NCI-H2196 (cell line): ENCODE measurements around the gene MEOX1.

Experiments used
- DNase-seq: peaks from one replicate; lab custom pipeline; 2025; ENCODE audit not compliant: unreplicated experiment; lab: John Stamatoyannopoulos, UW

The MEOX1 gene

GRCh38 chr17:43680461-43680860 is 18.7 kb upstream of the MEOX1 start:
- no peak for DNase-seq

DNA sequence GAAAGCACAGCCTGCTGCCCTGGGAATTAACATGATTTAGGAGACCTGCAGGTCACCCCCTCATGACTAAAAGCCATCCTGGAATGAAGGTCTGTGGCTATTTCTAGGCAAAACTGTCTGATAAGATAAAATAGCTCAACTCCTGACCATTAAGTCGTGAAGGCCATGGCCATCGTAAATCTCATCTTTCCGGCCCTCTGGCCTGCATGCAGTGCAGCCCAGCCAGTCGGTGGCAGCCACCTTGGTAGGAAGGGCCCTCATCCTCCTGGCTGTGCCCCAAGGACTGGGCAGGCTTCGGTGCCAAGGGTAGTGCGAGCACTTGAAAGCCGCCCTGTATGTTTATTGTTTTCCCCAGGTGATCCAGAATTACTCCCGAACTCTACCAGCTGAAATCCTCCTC is 18.2 kb upstream of the MEOX1 start:
- no peak for DNase-seq

DNA sequence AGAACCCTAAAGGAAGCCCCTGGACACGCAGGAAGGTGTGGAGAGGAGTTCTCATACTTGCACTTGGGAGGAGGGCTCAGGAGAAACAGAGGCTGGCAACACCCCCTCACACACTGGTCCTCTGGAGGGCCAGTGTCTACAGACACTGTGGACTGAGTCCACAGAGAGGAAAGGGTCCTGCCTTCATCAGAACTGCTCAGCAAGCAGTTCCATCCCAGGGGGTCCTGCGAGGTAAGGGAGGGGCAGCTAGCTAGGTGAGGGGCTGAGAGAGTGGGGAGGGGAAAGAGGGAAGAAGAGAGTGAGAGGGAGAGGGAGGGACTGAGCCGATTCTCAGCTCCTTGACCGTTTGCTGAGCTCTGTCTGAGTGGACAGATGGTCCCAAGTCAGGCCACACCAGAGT is 17.7 kb upstream of the MEOX1 start:
- no peak for DNase-seq

- DNase-seq: no peak
Observed at GRCh38 chr17:43676471-43676870, 14.7 kb upstream of the MEOX1 start.

GRCh38 chr17:43674394-43674793 is 12.7 kb upstream of the MEOX1 start:
- no peak for DNase-seq

DNA sequence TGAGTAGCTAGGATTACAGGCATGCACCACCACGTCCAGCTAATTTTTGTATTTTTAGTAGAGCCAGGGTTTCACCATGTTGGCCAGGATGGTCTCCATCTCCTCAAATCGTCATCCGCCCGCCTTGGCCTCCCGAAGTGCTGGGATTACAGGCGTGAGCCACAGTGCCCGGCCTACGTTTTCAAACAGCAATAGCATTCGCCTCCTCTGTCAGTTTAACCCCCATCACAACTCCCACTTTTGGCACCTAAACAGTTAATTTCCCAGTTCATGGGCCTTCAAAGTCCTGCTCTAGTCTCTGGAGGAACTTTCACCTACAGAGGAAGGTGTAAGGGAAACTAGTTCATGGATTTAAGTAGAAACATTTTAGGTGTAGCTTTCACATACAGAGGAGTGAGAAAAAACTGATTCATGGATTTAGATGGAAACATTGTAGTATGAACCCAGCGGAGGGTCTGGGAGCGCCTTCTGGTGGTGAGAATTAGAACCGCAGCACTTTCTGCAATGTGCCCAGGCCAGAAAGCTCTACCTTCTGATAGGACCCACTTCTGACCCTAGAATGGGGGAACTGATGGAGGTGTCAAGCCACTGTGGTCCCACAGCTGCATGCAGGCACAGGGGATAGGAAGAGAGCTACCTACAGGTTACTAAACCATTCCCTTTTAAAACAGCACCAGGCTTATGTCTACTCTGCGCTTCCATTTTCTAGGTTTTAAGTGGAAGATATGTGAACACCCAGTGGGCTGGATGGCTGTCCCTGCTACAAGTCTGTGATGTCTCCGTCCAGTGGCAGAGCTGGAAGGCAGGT is 12.0 kb upstream of the MEOX1 start:
- peak; percentile 62 for DNase-seq

DNA sequence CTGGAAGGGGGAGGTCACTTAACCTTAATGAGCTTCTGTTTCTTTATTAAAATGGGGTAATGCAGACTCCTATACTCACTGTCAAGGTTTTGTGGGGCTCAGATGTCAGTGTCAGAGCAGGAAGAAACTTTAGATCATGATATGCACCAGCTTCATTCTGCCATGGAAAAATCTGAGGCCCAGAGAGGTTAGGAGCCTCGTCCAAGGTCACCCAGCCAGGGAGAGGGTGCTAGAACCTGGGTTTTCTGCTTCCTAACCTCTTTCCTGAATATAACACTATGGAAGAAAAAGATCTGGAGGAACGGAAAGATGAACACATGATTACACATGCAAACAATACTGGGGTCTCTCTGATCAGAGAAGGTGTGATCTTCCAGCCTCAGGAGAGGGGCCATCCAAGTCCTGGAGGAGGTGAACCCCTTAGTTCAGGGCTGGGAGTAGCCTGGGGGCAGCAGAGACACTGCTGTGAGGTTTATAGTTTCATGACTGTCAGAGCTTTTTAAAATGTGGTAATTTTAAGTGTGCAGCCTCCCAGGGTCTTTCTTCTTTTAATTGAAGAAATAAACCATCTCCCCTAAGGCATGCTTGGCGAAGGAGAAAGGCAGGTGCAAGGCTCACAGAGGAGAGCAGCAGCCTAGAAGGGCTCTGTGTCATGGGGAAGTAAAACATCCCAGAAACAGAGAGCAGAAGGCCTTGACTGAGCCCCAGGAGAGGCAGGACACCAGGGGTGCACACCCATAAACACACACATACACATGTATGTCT is 10.2 kb upstream of the MEOX1 start:
- no peak for DNase-seq

- peak; percentile 65 for DNase-seq
Observed at GRCh38 chr17:43671031-43671692, 9.4 kb upstream of the MEOX1 start.

- no peak for DNase-seq
Observed at GRCh38 chr17:43670645-43671030, 8.9 kb upstream of the MEOX1 start.

DNA sequence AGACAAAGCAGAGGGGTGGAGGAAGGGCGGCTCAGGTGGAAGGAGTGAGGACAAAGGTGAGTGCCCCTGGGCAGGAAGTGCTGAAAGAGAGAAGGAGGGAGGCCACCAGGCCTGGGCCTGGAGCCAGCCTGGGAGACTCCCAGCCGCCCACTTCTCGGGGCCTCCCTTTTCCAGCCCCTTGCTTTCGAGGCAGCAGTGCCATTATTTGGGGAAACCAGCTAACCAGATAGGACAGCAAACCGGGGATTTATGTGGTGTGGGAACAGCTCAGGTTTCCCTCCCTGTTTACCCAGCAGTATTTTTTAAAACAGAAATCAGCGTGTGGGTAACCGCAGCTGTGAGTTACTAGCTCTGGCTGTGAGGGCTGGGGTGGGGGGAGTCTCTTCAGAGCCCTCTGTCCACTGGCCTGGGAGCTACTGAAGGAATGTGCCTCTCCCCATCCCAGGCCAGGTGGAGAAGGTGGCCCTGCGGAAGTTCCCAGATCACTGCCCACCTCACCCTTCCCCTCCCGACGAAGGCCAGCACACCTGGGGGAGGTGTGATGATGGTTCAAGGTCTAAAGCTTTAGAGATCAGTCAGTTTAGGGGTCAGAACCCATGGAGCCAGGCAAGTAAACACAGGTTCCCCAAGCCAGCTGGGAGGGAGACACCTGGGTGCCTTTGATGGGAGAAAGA is 8.4 kb upstream of the MEOX1 start:
- peak; percentile 36 for DNase-seq

DNA sequence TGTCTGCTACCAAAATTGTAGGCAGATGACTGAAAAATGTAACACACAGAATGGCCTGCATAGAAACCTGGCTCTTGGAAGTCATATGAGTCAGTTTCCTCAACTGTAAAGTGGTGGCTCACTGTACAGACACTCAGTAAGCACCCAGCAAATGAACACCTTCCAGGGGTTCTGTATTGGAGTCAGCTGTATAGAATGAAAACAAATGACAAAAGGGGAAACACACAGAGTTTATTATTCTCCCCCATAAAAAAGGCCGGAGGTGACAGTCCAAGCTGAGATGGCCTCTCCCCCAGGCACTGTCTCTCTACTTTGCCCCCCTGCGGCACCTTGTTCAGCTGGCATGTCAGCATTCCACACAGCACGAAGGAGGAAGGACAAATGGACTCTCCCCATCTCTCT is 6.2 kb upstream of the MEOX1 start:
- no peak for DNase-seq

GRCh38 chr17:43667506-43667905 is 5.8 kb upstream of the MEOX1 start:
- DNase-seq: no peak

DNA sequence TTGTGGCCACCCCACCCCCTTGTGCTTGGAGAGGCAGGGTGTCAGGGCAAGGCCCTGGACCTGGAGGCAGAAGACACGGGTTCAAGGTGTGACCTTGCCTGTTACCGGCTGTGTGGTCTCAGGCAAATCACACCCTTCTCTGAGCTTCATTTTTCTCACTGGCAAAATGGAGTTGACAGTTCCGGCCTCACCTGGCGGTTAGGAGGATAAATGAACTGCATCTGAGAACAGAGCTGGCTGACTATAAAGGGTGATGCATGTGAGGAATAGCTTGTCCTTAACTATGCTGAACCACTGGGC is 4.2 kb upstream of the MEOX1 start:
- no peak for DNase-seq

DNA sequence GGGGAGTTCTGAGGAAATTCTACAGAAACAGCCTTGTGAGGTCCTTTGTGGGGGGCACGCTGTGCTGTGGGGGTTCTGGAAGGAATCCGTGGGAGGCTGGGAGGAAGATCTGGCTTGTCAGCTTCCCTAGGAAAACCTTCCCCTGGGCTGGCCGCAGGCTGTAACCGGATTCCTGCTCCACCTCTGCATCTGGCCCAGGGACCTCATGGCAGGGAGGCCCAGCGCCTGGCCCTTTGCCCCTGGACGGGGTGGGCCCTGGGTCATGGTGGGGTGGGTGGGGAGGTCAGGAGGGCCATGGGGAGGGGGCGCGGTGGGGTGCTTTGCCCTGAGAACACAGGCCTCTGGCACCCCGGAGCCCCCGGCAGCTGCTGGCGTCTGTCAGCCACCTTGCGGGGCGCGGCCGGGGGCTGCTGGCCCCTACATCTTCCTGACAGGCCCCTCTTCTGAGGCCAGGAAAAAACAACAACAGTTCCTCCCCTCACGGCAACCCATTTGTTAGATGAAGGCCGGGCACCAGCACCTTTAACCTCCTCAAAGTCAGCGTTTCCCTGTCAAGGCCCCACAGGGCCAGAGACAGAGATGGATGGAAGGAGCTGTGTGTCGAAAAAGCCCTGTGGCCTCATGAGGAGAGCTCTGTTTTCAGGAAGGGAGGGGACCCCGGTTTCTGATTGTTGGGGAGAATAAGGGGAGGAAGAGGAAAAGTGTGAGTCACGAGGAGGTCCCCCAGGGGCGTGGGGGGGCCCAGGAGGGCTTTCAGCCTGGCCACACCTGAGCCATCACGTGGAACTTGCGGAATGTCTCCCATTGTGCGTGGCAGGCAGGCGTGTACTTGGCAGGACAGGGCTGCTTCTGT is 3.6 kb upstream of the MEOX1 start:
- no peak for DNase-seq

- no peak for DNase-seq
Observed at GRCh38 chr17:43664096-43664495, 2.4 kb upstream of the MEOX1 start.

- DNase-seq: no peak
Observed at GRCh38 chr17:43663383-43663782, 1.7 kb upstream of the MEOX1 start.

- DNase-seq: no peak
Observed at GRCh38 chr17:43662413-43663141, 855 bp upstream of the MEOX1 start.

DNA sequence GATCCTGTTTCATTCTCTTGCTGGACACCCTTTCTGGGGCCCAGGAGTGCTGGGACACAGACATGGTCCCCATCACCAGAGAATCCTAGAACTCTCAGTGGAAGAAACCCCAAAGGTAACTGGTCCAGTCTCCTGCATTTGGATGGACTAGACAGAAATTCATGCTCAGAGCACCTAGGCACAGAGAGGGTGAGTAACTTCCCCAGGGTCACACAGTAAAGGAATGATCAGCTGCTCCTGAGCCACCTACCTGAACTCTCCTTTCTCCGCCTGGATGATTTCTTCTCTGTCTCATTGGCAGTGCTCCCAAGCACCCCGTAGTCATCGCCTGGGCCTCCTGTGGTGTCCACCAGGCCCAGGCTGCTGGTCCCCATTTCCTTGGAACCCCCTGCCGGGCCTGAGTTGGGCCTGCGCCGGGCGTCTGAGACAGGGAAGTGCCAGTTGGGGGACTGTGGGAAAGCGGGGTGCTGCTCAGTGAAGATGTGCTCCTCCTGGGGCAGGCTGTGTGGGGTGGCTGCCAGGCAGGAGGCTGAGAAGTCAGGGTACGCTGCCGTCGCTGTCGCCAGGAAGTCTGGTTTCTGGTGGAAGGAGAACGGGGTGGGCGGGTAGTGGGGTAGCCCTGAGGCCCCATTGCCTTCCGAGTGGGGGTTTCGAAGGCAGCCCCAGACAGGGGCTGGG is 767 bp downstream of the MEOX1 start:
- no peak for DNase-seq

DNA sequence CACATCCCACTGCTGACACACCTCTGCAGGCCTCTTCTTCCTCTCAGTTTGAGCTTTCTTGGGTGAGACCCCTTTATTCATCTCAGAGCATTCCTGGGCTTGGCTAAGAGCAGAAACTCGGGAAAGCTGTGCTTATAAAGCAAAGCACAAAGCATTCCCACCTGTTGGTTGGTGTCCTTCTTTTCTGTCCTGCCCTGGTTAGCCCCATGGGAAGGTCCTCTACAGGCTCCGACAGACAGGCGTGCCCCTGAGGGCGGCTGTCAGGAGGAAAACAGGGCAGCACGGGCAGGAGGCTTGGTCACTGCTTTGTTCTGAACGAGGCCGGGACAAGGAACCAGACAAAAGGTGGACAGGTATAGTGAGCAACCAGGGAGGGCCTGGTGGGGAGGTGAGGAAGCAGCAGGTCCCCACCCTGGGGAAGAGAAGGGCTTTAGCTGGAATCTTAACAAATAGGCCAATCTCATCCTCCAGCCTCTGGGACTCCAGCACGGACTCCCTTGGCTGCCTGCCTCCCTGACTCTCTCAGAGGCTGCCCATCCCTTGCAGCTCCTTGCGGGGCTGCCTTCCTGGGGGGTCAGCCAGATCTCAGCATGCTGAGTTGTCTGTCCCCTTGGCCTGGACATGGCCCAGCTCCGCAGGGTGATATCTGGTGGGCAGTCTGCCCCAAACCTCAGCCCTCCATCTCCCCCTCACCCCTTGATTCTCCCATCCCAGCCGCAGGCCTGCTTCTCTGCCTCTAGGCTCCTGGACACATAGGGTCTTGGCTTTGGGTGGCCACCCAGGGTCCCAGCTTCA is 1.7 kb downstream of the MEOX1 start:
- DNase-seq: no peak
